MG63 (cell line): ENCODE data around the gene FFAR2. TPM values are rescaled to one million over a fixed set of nuclear protein-coding genes. Genes with fewer than 3 reads are reported as not detected.

Experiments used
- DNase-seq: peaks from one replicate; pipeline ENCODE4 v3.0.0-alpha.2; 2020
- H3K27me3 ChIP-seq: fragments of 250-450 bp; sonication (Bioruptor Pico); 2 replicates; pipeline ENCODE4 v1.5.1; 2020; ENCODE audit warnings: mild to moderate bottlenecking, moderate library complexity
- H3K36me3 ChIP-seq: fragments of 250-450 bp; sonication (Bioruptor Pico); 2 replicates; pipeline ENCODE4 v1.5.1; 2020; ENCODE audit warnings: mild to moderate bottlenecking, moderate library complexity
- H3K4me3 ChIP-seq: fragments of 250-450 bp; sonication (Bioruptor Pico); 2 replicates; pipeline ENCODE4 v1.5.1; 2020; ENCODE audit warnings: mild to moderate bottlenecking, moderate library complexity
- H3K9me3 ChIP-seq: fragments of 250-450 bp; sonication (Bioruptor Pico); 2 replicates; pipeline ENCODE4 v1.5.1; 2020; ENCODE audit warnings: mild to moderate bottlenecking, moderate library complexity
- total RNA-seq: library from RNA; depleted of rRNA; stranded (reverse); fragments of >200 nt; shearing (Covaris generic); gene quantifications from 2 replicates; pipeline ENCODE4 v1.2.3, GENCODE V29; 2014; ENCODE audit warnings: low replicate concordance; rRNA removed

Gene FFAR2
- total RNA-seq, 1 experiment from 2014 or later: not detected

GRCh38 chr19:35490364-35490763 lies 42.3 kb downstream of the FFAR2 start, which contains the start of gene KRTDAP:
KRTDAP (minus strand) TSS chr19:35490464; CDS start chr19:35490442, 22 bp downstream.
- Histone ChIP-seq H3K9me3 (no peaks in the 10 kb centered on the region), H3K4me3 (no peak within 1 kb of the TSS), H3K36me3 (no peaks in the 10 kb centered on the region), H3K27me3 (peaks cover 61% of the 10 kb centered on the region)
- DNase-seq: no peak

- Histone ChIP-seq H3K36me3 (no peaks in the 10 kb centered on the region), H3K9me3 (no peaks in the 10 kb centered on the region), H3K27me3 (peaks cover 53% of the 10 kb centered on the region), H3K4me3 (no peak overlapping the region)
- no peak for DNase-seq
Measured at GRCh38 chr19:35491836-35492360, 43.8 kb downstream of the FFAR2 start.

- peaks cover 34% of the 10 kb centered on the region for H3K27me3 ChIP-seq
- DNase-seq: no peak
- no peaks in the 10 kb centered on the region for H3K9me3 ChIP-seq
- no peaks in the 10 kb centered on the region for H3K36me3 ChIP-seq
- H3K4me3 ChIP-seq: no peak overlapping the region
Measured at GRCh38 chr19:35493971-35494370, 45.9 kb downstream of the FFAR2 start.

- DNase-seq: peak; percentile 63
- Histone ChIP-seq H3K4me3 (no peak overlapping the region), H3K36me3 (no peaks in the 10 kb centered on the region), H3K27me3 (peaks cover 24% of the 10 kb centered on the region), H3K9me3 (no peaks in the 10 kb centered on the region)
Measured at GRCh38 chr19:35495107-35496064, 47.3 kb downstream of the FFAR2 start.

- no peak for DNase-seq
- no peaks in the 10 kb centered on the region for H3K9me3 ChIP-seq
- peaks cover 11% of the 10 kb centered on the region; the same call in 1 of the 2 replicates for H3K27me3 ChIP-seq
- no peaks in the 10 kb centered on the region for H3K36me3 ChIP-seq
- H3K4me3 ChIP-seq: no peak overlapping the region
Measured at GRCh38 chr19:35497406-35497805, 49.3 kb downstream of the FFAR2 start.

- Histone ChIP-seq H3K36me3 (no peaks in the 10 kb centered on the region), H3K9me3 (no peaks in the 10 kb centered on the region), H3K27me3 (peaks cover 2% of the 10 kb centered on the region; the same call in 1 of the 2 replicates), H3K4me3 (no peak overlapping the region)
- no peak for DNase-seq
Measured at GRCh38 chr19:35498220-35498619, 50.2 kb downstream of the FFAR2 start.

- no peak for DNase-seq
- H3K27me3 ChIP-seq: peaks cover 3% of the 10 kb centered on the region; the same call in 1 of the 2 replicates
- H3K4me3 ChIP-seq: no peak overlapping the region
- no peaks in the 10 kb centered on the region for H3K9me3 ChIP-seq
- no peaks in the 10 kb centered on the region for H3K36me3 ChIP-seq
Measured at GRCh38 chr19:35498984-35499527, 51.0 kb downstream of the FFAR2 start.

- Histone ChIP-seq H3K9me3 (no peaks in the 10 kb centered on the region), H3K36me3 (no peaks in the 10 kb centered on the region), H3K4me3 (no peak overlapping the region), H3K27me3 (peaks cover 10% of the 10 kb centered on the region)
- DNase-seq: no peak
Measured at GRCh38 chr19:35500611-35501010, 52.6 kb downstream of the FFAR2 start.

Other genes starting within 250 kb of the FFAR2 start
- not detected in 2 replicates for gene FAM187B, start 219.5 kb upstream of the FFAR2 start, total RNA-seq
- 0.33 TPM in 1 of 2 replicates, not detected in the other for gene LSR, start 199.3 kb upstream of the FFAR2 start, total RNA-seq
- 73.5 and 85.5 TPM in 2 replicates for gene USF2, start 179.3 kb upstream of the FFAR2 start, total RNA-seq
- not detected in 2 replicates for gene HAMP, start 165.7 kb upstream of the FFAR2 start, total RNA-seq
- not detected in 2 replicates for gene MAG, start 156.1 kb upstream of the FFAR2 start, total RNA-seq
- not detected in 2 replicates for gene CD22, start 119.1 kb upstream of the FFAR2 start, total RNA-seq
- not detected in 2 replicates for gene FFAR1, start 100.4 kb upstream of the FFAR2 start, total RNA-seq
- gene FFAR3, start 89.8 kb upstream of the FFAR2 start, total RNA-seq: not detected in 2 replicates
- not detected in 2 replicates for gene GPR42, start 77.2 kb upstream of the FFAR2 start, total RNA-seq
- not detected in 2 replicates for gene KRTDAP, start 42.2 kb downstream of the FFAR2 start, total RNA-seq
- gene DMKN, start 65.4 kb downstream of the FFAR2 start, total RNA-seq: not detected in 2 replicates
- gene SBSN, start 80.1 kb downstream of the FFAR2 start, total RNA-seq: 0.30 TPM in 1 of 2 replicates, not detected in the other
- gene GAPDHS, start 85.2 kb downstream of the FFAR2 start, total RNA-seq: not detected in 2 replicates
- 180 and 203 TPM in 2 replicates for gene TMEM147, start 97.4 kb downstream of the FFAR2 start, total RNA-seq
- not detected in 2 replicates for gene ATP4A, start 115.4 kb downstream of the FFAR2 start, total RNA-seq
- gene PMIS2, start 137.9 kb downstream of the FFAR2 start, total RNA-seq: not detected in 2 replicates
- 12.8 and 18.2 TPM in 2 replicates for gene HAUS5, start 164.5 kb downstream of the FFAR2 start, total RNA-seq
- 103 and 144 TPM in 2 replicates for gene RBM42, start 180.8 kb downstream of the FFAR2 start, total RNA-seq
- not detected in 2 replicates for gene ETV2, start 193.5 kb downstream of the FFAR2 start, total RNA-seq
- gene COX6B1, start 200.1 kb downstream of the FFAR2 start, total RNA-seq: 377 and 417 TPM in 2 replicates
- not detected in 2 replicates for gene UPK1A, start 218.3 kb downstream of the FFAR2 start, total RNA-seq